Measurements from ENCODE around the gene TGIF1. TPM values are rescaled to one million over a fixed set of nuclear protein-coding genes. Genes with fewer than 3 reads are reported as not detected.
"Not testable (repeated sequence)": the region's sequence is repeated elsewhere in the genome, so short reads cannot be mapped to it uniquely, and the experiment has no call there.

The TGIF1 gene
- total RNA-seq, 2 donors from 2014 or later: 17.1 to 23.1 TPM

GRCh38 chr18:3405713-3406112 is 44.3 kb upstream of the TGIF1 start:
- Histone ChIP-seq H3K4me3 (no peak overlapping the region), H3K9me3 (no peaks in the 10 kb centered on the region), H3K4me1 (no peaks in the 10 kb centered on the region), H3K27me3 (no peaks in the 10 kb centered on the region), H3K27ac (no peak overlapping the region), H3K36me3 (replicated peaks in 1 of 2; ENCODE audit: insufficient read depth in 1 of 2, low read depth in 2 of 2) (no peaks in the 10 kb centered on the region)
- ATAC-seq (no peak), DNase-seq (no peak)
- 35 to 37% methylated on average over 3 of the region's 3 CpGs for WGBS, 2 donors
- TF ChIP-seq CTCF (IDR thresholded peaks at IDR 0.05) (no peak), POLR2A (IDR thresholded peaks at IDR 0.05) (no peak)
- intact Hi-C loops (cut with DNase I): no loop called here

GRCh38 chr18:3408107-3408506 is 41.9 kb upstream of the TGIF1 start:
- Histone ChIP-seq H3K4me1 (no peaks in the 10 kb centered on the region), H3K36me3 (replicated peaks in 1 of 2; ENCODE audit: insufficient read depth in 1 of 2, low read depth in 2 of 2) (no peaks in the 10 kb centered on the region), H3K4me3 (no peak overlapping the region), H3K27me3 (no peaks in the 10 kb centered on the region), H3K27ac (no peak overlapping the region), H3K9me3 (no peaks in the 10 kb centered on the region)
- ATAC-seq: no peak
- TF ChIP-seq POLR2A (IDR thresholded peaks at IDR 0.05) (no peak), CTCF (IDR thresholded peaks at IDR 0.05) (no peak)
- DNase-seq: no peak
- WGBS, 2 donors: 86 to 87% methylated on average over 3 of the region's 3 CpGs
- intact Hi-C loops (cut with DNase I): no loop called here

- Histone ChIP-seq H3K27ac (no peak overlapping the region), H3K27me3 (no peaks in the 10 kb centered on the region), H3K36me3 (replicated peaks in 1 of 2; ENCODE audit: insufficient read depth in 1 of 2, low read depth in 2 of 2) (no peaks in the 10 kb centered on the region), H3K4me1 (no peaks in the 10 kb centered on the region), H3K4me3 (no peak overlapping the region), H3K9me3 (no peaks in the 10 kb centered on the region)
- ATAC-seq: no peak
- TF ChIP-seq CTCF (IDR thresholded peaks at IDR 0.05): no peak
- no peak for TF ChIP-seq POLR2A (IDR thresholded peaks at IDR 0.05)
- 80 to 89% methylated on average over 7 of the region's 7 CpGs for WGBS, 2 donors
- no peak for DNase-seq
- intact Hi-C loops (cut with DNase I): no loop called here
Observed at GRCh38 chr18:3409811-3410210, 40.2 kb upstream of the TGIF1 start.

GRCh38 chr18:3410273-3410672 is 39.7 kb upstream of the TGIF1 start:
- Histone ChIP-seq H3K36me3 (replicated peaks in 1 of 2; ENCODE audit: insufficient read depth in 1 of 2, low read depth in 2 of 2) (no peaks in the 10 kb centered on the region), H3K4me1 (no peaks in the 10 kb centered on the region), H3K4me3 (no peak overlapping the region), H3K9me3 (no peaks in the 10 kb centered on the region), H3K27ac (no peak overlapping the region), H3K27me3 (no peaks in the 10 kb centered on the region)
- ATAC-seq: no peak
- TF ChIP-seq CTCF (IDR thresholded peaks at IDR 0.05) (no peak), POLR2A (IDR thresholded peaks at IDR 0.05) (no peak)
- no peak for DNase-seq
- 92 to 95% methylated on average over 3 of the region's 3 CpGs for WGBS, 2 donors
- intact Hi-C loops (cut with DNase I): no loop called here

- intact Hi-C loops (cut with DNase I); H3K36me3 ChIP-seq (replicated peaks in 1 of 2; ENCODE audit: insufficient read depth in 1 of 2, low read depth in 2 of 2); H3K27ac ChIP-seq; H3K9me3 ChIP-seq; ATAC-seq; H3K4me3 ChIP-seq; H3K27me3 ChIP-seq; H3K4me1 ChIP-seq; DNase-seq: not testable (repeated sequence)
- 53 to 89% methylated on average over 3 of the region's 3 CpGs for WGBS, 2 donors
Observed at GRCh38 chr18:3410876-3411275, 39.1 kb upstream of the TGIF1 start.

All from body of pancreas (tissue), 4 donors.